Peyer's patch (tissue), 4 donors: Measurements from ENCODE around the gene TGFBR2.

Source experiments
- POLR2A ChIP-seq, 2 donors: fragments of 450-650 bp; IDR thresholded peaks; one replicate each; pipeline ENCODE4 v1.5.1; 2017; ENCODE audit warnings: antibody characterized with exemption in 2 of 2, mild to moderate bottlenecking in 2 of 2, moderate library complexity in 2 of 2
- TF ChIP-seq, protein P1 (sequence below), 6 experiments: fragments of 450-650 bp in 4 of 6; fragments of 200-600 bp in 2 of 6; sonication (generic) in 1 of 6; IDR thresholded peaks; one replicate each; pipeline ENCODE4 v1.5.1; 2017 to 2019; ENCODE audit warnings: antibody characterized with exemption in 6 of 6, mild to moderate bottlenecking in 3 of 6, moderate library complexity in 1 of 6

- TF ChIP-seq, protein P1, sequence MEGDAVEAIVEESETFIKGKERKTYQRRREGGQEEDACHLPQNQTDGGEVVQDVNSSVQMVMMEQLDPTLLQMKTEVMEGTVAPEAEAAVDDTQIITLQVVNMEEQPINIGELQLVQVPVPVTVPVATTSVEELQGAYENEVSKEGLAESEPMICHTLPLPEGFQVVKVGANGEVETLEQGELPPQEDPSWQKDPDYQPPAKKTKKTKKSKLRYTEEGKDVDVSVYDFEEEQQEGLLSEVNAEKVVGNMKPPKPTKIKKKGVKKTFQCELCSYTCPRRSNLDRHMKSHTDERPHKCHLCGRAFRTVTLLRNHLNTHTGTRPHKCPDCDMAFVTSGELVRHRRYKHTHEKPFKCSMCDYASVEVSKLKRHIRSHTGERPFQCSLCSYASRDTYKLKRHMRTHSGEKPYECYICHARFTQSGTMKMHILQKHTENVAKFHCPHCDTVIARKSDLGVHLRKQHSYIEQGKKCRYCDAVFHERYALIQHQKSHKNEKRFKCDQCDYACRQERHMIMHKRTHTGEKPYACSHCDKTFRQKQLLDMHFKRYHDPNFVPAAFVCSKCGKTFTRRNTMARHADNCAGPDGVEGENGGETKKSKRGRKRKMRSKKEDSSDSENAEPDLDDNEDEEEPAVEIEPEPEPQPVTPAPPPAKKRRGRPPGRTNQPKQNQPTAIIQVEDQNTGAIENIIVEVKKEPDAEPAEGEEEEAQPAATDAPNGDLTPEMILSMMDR (IDR thresholded peaks at IDR 0.05), result no peak
- no peak for TF ChIP-seq POLR2A (IDR thresholded peaks at IDR 0.05)
Measured at GRCh38 chr3:30733209-30733608, 126.8 kb downstream of the TGFBR2 start.
